Suprapubic skin (tissue), 3 donors: ENCODE measurements around the gene MICALL2.

Experiments used
- EP300 ChIP-seq: sonication (generic); formaldehyde crosslinking; IDR thresholded peaks from one replicate; pipeline ENCODE4 v1.6.1; 2017; ENCODE audit warnings: antibody characterized with exemption
- POLR2A ChIP-seq, 2 donors: fragments of 450-650 bp; IDR thresholded peaks; one replicate each; pipeline ENCODE4 v1.6.1; 2017; ENCODE audit warnings: antibody characterized with exemption in 2 of 2, mild to moderate bottlenecking in 2 of 2, moderate library complexity in 2 of 2
- TF ChIP-seq, protein P1 (sequence below), 2 donors: fragments of 200-600 bp in 1 of 2; fragments of 450-650 bp in 1 of 2; sonication (generic) in 1 of 2; IDR thresholded peaks; one replicate each; pipeline ENCODE4 v1.5.1; 2016 to 2019; ENCODE audit warnings: antibody characterized with exemption in 2 of 2, mild to moderate bottlenecking in 1 of 2, moderate library complexity in 1 of 2

- TF ChIP-seq, protein P1, sequence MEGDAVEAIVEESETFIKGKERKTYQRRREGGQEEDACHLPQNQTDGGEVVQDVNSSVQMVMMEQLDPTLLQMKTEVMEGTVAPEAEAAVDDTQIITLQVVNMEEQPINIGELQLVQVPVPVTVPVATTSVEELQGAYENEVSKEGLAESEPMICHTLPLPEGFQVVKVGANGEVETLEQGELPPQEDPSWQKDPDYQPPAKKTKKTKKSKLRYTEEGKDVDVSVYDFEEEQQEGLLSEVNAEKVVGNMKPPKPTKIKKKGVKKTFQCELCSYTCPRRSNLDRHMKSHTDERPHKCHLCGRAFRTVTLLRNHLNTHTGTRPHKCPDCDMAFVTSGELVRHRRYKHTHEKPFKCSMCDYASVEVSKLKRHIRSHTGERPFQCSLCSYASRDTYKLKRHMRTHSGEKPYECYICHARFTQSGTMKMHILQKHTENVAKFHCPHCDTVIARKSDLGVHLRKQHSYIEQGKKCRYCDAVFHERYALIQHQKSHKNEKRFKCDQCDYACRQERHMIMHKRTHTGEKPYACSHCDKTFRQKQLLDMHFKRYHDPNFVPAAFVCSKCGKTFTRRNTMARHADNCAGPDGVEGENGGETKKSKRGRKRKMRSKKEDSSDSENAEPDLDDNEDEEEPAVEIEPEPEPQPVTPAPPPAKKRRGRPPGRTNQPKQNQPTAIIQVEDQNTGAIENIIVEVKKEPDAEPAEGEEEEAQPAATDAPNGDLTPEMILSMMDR (IDR thresholded peaks at IDR 0.05): no peak
- TF ChIP-seq EP300 (no peak), POLR2A (IDR thresholded peaks at IDR 0.05) (no peak)
Measured at GRCh38 chr7:1400371-1400770, 58.9 kb downstream of the MICALL2 start.
